IPS-15b (cell line): ENCODE measurements around the gene SLC66A2.
"Not testable (repeated sequence)": the region's sequence is repeated elsewhere in the genome, so short reads cannot be mapped to it uniquely, and the experiment has no call there.

Source experiments
- H3K27me3 ChIP-seq: one replicate; pipeline ENCODE4 v1.6.1; 2013; ENCODE audit warnings: low read length; ENCODE audit not compliant: control insufficient read depth, insufficient read depth
- H3K36me3 ChIP-seq: one replicate; pipeline ENCODE4 v1.6.1; 2013; ENCODE audit warnings: low read length; ENCODE audit not compliant: control insufficient read depth, insufficient read depth
- H3K4me1 ChIP-seq: one replicate; pipeline ENCODE4 v1.6.1; 2013; ENCODE audit warnings: mild to moderate bottlenecking, low read length; ENCODE audit not compliant: control insufficient read depth, insufficient read depth
- H3K4me3 ChIP-seq: one replicate; pipeline ENCODE4 v1.5.1; 2013; ENCODE audit warnings: low read depth, low read length
- H3K9ac ChIP-seq: one replicate; pipeline ENCODE4 v1.6.1; 2013; ENCODE audit warnings: low read depth, mild to moderate bottlenecking, low read length
- H3K9me3 ChIP-seq: one replicate; pipeline ENCODE4 v1.6.1; 2013; ENCODE audit warnings: mild to moderate bottlenecking, low read length; ENCODE audit not compliant: control insufficient read depth, insufficient read depth

The SLC66A2 gene

DNA sequence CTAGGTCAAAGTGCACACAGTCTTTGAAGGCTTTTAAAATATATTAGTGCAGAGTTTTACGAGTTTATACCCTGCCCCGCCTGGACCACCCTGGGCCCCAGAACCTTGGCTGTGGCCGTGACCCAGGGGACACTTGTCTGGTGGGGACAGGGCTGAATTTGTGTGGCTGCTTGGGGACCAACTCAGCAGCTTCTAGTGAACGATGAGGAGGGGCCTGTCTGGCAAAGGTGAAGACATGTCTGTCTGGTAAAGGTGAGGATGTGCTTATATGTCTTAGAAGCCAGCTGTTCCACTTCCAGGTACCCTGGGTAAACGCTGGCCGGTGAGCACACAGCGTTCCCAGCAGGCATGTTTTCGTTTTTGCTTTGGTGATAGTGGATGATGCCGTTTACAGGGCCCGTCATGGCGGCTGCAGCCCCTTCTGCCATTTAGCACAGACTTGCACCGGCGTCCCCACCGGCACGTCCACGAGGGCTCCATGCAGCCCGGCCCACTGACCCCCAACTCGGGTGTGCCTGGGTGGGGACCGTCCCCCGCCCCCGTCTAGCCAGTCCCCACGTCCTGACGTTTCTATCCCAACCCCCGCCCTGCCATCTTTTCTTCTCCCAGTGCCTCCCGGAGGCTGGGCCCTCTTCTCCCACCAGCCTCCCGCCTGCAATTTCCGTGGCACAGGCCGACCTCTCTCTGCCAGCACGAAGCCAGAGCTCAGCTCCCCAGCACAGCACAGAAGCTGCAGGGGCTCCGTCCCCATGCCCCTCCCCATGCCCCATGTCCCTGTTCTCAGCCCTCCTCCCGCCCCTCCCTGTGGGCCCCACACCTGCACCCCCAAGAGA, 67.8 kb downstream of the SLC66A2 start:
- Histone ChIP-seq H3K9me3 (no peaks in the 10 kb centered on the region), H3K9ac (no peak overlapping the region), H3K36me3 (no peaks in the 10 kb centered on the region), H3K27me3 (no peaks in the 10 kb centered on the region), H3K4me3 (no peak overlapping the region), H3K4me1 (no peaks in the 10 kb centered on the region)

DNA sequence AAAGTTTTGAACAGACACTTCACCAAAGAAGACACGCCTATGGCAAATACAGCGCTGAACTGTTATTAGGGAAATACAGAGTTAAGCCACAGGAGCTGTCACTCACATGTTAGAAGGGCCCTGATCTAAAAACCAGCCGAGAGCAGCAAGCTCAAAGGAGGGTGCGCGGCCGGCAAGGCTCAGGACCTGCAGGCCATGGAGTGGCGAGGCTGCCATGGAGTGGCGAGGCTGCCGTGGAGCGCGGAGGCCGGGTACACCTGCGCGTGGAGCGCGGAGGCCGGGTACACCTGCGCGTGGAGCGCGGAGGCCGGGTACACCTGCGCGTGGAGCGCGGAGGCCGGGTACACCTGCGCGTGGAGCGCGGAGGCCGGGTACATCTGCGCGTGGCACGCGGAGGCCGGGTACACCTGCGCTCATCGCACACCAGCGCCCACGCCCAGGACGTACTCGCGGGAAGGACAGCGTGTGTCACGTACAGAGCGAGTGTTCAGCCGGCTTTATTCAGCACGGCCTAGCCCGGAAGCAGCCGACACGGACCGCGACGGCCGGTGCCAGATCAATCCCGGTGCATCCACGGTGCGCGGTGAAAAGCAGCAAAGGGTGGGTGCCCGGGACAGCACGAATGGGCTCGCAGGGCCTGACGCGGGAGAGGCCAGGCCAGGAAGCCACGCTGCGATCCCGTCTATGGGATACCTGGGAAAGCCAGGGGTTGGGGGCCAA, 68.8 kb downstream of the SLC66A2 start:
- H3K4me1 ChIP-seq = no peaks in the 10 kb centered on the region

DNA sequence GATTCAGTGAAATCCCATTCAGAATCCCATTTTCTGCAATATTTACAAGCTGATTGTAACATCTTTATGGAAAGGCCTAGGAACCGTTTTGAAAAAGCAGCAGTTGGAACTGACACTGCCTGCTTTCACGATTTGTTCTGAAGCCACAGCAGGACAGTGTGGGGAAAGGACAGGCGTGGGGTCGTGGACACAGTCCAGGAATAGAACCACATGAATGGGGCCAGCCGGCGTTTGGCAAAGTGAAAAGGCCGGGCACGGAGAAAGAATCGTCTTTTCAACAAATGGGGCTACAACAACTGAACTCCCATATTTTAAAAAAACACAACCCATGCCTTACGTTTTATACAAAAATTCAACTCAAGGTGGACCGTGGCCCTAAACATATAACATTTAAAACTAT, 69.8 kb downstream of the SLC66A2 start:
- no peak overlapping the region for H3K4me3 ChIP-seq
- H3K27me3 ChIP-seq = no peaks in the 10 kb centered on the region
- H3K4me1 ChIP-seq = no peaks in the 10 kb centered on the region
- no peaks in the 10 kb centered on the region for H3K9me3 ChIP-seq
- no peak overlapping the region for H3K9ac ChIP-seq
- H3K36me3 ChIP-seq = no peaks in the 10 kb centered on the region

More for the DNA sequence above, 68.8 kb downstream of the SLC66A2 start:
- Histone ChIP-seq H3K9me3 (no peaks in the 10 kb centered on the region), H3K27me3 (no peaks in the 10 kb centered on the region), H3K36me3 (no peaks in the 10 kb centered on the region), H3K4me3 (no peak overlapping the region), H3K9ac (no peak overlapping the region)

DNA sequence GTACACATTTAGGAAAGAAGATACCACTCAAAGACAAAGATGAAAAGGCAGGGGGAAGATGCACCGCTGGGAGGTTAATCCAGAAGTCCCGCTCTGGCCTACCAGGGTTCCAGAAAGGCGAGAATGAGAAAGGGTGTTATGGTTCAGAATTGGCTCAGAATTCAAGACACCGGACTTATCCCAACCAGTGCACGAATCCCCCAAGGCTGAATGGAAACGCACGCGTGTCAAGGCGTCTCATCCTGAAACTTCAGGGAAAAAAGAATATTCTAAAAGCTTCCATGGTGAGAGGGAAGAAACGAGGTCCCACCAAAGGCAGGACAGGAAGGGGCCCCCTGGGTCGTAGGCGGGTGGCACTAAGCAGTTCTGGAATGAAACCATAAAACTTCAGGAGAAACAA, 71.9 kb downstream of the SLC66A2 start:
- Histone ChIP-seq H3K27me3 (no peaks in the 10 kb centered on the region), H3K4me3 (no peak overlapping the region), H3K4me1 (no peaks in the 10 kb centered on the region), H3K36me3 (no peaks in the 10 kb centered on the region), H3K9me3 (no peaks in the 10 kb centered on the region), H3K9ac (no peak overlapping the region)

DNA sequence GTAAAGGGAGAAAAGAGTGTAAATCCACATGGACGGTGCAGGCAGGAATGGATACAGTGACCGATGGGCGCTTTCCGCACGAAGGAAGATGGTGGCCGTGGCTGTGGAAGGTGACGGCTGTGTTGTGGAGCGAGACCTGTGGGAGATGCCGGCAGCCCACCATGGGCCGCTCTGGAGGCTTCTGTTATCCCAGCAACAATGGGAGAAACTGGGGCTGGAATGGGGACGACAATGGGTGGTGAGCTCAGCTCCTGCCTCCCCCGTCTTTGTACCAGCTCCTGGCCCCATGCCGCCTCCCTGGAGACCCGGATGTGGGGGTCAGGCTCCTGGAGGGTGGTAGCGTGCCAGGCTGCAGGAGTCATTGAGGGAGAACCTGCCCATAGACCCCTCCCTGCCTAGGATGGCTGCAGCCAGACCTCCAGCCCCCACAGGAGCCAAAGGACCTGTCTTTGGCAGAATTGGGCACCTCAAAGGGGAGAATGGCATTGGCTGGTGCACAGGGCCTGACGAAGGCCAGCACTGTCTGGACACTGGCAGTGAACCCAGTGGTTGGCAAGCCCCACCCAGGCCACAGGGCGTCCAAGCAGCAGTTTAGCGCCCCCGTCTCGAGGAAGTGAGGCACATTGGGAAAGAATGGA, 72.6 kb downstream of the SLC66A2 start:
- Histone ChIP-seq H3K4me3 (no peak overlapping the region), H3K9ac (no peak overlapping the region), H3K27me3 (no peaks in the 10 kb centered on the region), H3K36me3 (no peaks in the 10 kb centered on the region), H3K9me3 (no peaks in the 10 kb centered on the region), H3K4me1 (no peaks in the 10 kb centered on the region)

DNA sequence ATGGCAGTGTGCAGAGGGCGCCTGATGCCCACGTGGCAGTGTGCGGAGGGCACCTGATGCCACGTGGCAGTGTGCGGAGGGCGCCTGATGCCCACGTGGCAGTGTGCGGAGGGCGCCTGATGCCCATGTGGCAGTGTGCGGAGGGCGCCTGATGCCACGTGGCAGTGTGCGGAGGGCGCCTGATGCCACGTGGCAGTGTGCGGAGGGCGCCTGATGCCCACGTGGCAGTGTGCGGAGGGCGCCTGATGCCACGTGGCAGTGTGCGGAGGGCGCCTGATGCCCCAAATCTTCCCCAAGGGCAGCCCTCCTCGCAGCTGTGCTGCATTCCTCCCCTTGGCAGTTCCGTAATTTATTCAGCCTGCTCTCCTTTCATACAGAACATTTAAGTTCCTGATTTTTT, 73.2 kb downstream of the SLC66A2 start:
- not testable (repeated sequence) for H3K4me1 ChIP-seq, H3K36me3 ChIP-seq, H3K9ac ChIP-seq, H3K9me3 ChIP-seq, H3K27me3 ChIP-seq, H3K4me3 ChIP-seq

DNA sequence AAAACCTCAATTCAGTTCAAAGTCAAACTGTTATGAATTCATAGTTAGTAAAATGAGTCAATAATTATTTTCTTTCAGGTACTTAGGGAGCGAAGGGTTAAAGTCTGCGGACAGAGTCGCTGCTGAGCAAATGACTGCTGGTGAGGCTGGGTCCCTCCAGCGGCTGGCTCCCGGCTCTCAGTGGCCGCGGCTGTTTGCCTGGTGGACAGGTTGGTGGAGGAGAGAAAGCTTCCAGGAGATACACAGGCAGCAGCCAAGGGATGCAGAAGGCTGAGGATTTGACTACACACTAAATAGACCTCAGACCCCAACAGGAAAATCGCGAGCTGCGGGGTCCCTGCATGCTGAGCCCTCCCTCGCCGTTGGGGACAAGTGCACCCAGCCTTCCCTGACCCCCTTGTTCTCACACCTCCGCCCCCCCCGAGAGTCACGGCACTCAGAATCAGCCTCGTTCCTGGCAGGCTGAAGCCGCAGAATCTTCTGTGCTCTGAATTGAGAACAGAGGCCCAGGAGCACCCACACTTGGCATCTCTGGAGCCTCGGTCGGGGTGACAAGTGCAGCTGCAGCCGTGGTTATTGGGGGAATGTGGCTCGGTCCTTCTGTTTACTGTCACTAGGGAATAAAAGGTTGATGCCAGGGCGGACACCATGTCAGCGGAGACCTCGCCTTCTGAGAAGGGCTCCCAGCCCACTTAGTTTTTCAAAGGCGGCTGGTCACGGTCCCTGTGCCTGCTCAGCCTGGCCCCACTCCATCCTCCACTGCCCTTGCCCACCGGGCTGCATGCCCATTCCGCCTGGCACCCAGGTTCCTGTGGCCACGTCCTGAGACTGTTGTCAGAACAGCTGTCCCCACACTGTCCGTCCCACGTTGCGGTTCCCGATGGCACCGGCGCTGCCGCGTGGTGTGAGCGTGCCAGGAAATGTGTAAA, 74.0 kb downstream of the SLC66A2 start:
- Histone ChIP-seq H3K4me1 (no peaks in the 10 kb centered on the region), H3K4me3 (no peak overlapping the region), H3K9ac (no peak overlapping the region), H3K27me3 (no peaks in the 10 kb centered on the region), H3K36me3 (no peaks in the 10 kb centered on the region), H3K9me3 (no peaks in the 10 kb centered on the region)

DNA sequence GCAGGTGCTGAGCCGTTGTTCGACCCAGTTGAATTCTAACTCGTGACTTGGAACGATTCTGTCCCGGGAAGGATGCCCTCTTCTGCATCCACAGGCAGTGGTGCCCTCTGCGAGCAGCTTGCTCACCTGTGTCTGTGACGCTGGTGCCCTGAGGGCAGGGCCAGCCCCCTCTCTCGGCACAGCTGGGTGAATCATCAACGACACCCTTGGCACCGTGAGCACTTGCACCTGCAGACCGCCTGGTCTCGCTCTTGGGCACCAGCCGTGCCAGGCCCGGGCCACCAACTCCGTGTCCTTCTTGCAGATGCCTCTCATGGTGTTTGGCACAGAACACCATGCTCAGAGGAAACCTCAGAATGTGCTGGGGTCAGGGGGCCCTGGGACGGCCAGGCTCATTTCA, 75.0 kb downstream of the SLC66A2 start:
- Histone ChIP-seq H3K4me3 (no peak overlapping the region), H3K9me3 (no peaks in the 10 kb centered on the region), H3K9ac (no peak overlapping the region), H3K36me3 (no peaks in the 10 kb centered on the region), H3K4me1 (no peaks in the 10 kb centered on the region), H3K27me3 (no peaks in the 10 kb centered on the region)

DNA sequence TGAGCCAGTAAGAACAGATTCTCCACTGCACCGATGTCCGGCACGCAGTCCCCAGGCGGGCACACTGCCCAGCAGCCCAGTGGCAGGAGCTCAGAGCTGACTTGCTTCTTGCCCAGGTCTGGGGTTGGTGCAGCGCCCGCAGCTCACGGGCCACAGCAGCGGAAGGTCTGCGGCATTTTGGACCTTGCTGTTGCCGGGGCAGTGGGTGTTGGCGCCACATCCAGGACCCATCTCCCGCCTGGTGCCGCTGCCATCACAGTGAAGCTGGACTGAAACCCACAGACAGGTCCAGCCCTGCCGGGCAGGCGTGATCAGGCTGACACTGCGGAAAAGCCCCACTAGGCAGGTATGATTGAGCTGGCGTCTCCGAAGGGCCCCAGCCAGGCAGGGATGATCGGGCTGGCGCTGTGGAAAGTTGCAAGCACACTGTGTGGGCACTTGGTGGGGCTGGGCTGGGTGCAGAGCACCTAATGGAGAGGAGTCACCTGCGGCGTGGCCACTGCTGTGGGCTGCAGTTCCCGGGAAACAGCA, 75.5 kb downstream of the SLC66A2 start:
- no peaks in the 10 kb centered on the region for H3K4me1 ChIP-seq
- no peaks in the 10 kb centered on the region for H3K9me3 ChIP-seq
- no peaks in the 10 kb centered on the region for H3K27me3 ChIP-seq
- H3K36me3 ChIP-seq = no peaks in the 10 kb centered on the region
- H3K9ac ChIP-seq = no peak overlapping the region
- no peak overlapping the region for H3K4me3 ChIP-seq

DNA sequence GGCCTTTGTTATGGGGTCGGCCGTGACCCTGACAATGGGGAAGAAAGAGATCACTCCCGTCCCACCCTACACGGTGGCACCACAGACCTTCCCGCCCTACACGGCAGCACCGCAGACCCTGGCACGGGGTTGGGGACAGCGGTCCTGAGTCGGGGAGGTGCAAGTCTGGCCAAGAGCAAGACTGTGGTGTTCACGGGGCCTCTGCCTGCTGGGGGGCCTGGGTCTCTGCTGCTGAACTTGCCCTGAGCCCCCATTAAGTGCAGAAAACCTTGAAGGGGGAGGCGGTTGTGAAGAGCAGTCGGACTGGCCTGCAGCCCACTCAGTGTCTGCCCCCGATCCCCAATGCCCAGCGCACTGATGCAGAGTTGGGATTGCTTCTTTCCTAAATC, 75.9 kb downstream of the SLC66A2 start:
- Histone ChIP-seq H3K9me3 (no peaks in the 10 kb centered on the region), H3K9ac (no peak overlapping the region), H3K36me3 (no peaks in the 10 kb centered on the region), H3K27me3 (no peaks in the 10 kb centered on the region), H3K4me3 (no peak overlapping the region), H3K4me1 (no peaks in the 10 kb centered on the region)
